Iris pigment epithelial cell (primary cell): ENCODE results near the gene PDX1.
"Not testable (repeated sequence)": the region's sequence is repeated elsewhere in the genome, so short reads cannot be mapped to it uniquely, and the experiment has no call there.

Experiments
- DNase-seq: peaks from one replicate; pipeline ENCODE4 v3.0.0-alpha.2; 2011; ENCODE audit warnings: low read depth

Gene PDX1

DNA sequence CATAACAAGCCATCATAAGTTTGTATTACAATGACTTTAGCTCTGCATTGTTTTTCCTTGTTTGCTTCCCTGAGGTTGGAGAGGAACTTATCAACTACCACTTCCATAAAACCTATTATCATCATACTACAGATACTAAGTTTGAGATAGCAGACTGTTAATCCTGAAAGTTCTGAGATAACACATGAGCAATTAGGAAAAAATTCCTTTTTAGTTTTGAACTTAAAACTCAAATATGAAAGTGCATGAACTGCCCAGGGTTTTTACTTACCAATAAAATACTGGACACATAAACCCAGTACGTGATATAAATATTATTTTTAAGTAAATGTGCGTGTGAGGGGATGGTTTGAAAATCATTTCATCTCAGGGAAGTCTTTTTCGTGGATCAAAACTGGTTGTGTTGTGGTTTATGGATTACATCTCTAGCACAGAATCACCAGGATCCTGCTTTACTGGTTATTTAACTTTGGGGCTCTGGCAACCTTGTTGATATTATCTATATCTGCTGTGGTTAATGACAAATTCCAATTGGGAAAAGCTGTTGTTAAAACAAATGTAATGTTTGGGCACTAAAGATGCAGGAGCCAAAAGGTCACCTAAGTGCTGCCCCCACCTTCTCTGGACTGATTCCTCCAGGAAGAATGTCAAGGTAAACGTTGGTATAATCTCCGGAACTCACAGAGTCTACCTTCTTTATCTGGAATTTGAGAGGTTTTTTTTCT, 36.9 kb downstream of the PDX1 start:
- no peak for DNase-seq

DNA sequence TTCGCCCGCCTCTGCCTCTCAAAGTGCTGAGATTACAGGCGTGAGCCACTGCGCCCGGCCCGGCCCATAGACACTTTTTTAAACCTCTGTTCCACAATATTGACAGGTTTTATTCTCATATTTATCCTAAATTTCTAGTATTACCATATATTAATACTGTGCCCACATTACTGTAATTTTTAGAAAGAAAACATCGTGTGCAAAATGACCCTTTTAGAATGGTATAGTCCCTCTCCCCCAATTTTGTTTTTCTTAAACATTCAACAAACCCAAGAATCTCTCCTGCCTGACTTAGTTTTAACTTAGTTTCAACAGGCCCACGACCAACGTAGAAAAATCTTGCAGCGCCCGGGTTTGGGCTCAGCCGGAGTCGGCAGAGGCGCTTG, 40.2 kb downstream of the PDX1 start:
- DNase-seq, result no peak

DNA sequence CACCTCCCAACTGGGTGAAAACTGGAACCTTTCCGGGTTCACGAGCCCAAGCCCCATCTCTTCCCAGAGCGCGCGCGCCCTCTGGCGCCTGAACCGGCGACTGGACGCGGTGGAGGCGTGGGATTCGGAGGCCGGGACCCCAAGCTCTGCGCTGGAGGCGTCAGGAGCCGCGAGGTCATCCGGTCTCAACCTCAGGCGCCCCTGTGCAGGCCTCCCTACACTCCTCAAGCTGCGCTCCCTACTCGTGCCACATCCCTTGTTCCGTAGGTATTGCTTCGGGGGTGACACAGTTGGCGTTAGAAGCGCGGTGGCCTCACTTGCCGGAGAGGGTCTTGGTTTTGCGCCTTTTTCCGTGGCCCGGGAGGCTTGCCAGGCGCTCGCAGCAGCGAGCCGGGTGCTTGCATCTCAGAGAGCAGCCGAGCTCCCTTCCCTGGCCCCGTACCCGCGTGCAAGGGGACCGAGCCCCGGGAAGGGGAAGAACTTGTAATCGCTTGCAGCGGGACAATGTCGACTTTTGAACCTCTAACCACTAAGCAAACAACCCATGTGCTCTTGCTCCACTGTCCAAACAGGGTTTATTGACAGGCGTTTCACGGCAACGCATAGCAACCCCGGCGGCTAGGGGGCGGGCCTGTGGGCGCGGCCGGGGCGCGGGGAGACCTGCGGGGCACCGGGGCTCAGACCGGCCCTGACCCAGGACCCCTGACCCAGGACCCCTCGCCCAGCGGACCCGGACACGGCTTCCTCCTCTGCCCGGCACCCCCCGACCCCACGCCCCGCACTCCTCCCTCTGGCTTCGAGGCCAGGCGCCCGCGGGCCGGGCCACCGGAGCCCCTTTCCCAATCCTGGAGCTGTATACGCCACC, 40.8 kb downstream of the PDX1 start:
- peak; percentile 41 for DNase-seq

DNA sequence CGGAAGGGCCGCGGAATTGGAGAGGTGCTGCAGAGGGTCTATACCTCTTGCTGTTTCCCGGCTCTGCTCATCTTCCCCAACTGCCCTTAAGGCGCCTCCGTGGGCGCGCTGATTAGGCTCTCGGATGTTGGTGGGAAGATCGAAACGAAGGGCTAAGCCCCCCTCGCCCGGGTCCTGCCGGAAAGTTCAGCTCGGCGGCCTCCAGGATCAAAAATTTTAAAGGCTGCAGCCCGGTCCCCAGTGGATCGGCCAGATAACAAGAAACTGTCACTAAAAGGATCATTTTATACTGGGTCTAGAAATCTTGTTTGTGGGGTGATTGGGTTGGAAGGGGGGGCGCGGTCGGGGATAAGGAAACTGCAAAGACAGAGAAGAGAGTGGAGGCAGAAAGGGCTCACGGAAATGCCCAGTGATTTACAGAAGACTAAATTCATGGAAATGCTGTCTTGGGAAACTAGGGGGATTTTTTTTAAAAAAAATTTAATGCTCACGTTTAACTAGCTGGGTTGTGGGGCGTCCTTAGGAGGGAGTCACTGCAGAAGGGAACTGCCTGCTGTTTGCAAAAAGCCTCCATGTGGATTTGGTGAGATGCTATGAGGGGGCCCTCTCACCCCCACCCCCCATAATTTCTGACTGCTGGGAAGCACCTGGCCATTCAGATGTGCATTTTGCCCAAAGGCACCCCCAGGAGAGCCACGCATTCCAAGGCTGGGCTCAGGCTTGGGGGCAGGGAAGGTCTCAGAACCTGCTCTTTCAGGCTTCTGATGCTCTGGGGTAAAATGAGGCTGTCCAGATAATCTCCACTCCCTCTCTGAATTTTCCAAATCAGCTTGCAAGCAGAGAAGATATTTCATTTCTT, 41.7 kb downstream of the PDX1 start:
- no peak for DNase-seq

DNA sequence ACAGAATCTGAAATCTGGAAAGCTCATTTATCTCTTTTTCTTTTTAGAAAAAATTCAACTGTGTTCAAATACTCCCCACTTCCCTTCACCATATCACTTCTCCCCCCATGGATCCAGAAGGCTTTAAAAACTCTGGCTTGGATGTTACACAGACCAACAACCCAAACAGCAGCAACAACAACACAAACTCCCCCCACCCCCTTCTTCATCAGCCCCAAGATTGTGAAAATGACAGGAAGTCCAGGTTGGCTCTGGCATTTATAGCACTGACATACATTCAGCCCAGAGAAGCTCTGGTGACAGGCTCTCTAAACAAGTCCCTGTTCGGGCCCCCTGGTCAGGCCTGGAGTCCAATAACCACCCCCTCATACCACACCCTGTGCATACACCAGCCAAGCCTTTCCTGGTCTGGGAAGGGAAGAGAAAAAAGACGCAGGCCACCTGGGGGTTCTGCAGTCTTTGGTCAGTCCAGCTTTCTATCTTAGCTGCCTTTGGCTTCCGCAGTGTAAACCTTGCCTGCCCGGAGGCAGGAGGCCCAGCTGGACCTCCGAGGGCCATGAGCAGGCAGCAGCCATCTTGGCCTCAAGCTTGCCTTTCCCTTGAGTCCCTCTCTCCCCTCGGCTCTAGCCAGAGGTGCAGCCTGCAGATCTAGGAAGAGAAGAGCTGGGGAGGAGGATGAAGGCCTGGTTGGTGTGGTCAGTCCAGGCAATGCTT, 42.5 kb downstream of the PDX1 start:
- DNase-seq, result no peak

DNA sequence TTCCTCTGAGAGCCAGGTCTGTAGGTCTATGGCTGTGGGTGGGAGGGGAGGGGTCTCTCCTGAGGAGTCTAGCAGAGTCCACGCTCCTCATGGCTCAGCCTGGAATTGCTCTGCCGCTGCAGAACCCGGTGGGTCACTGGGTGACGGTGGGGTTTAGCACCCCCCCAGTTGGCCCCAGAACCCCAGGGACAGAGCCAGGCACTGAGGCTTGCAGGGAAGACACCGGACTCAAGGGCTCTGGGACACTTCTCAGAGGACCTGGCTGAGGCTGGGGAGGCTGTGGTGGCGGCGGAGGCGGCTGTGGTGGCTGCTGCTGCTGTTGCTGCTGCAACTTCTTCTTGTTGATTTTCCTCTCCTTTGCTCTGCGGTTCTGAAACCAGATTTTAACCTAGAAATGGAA, 43.2 kb downstream of the PDX1 start:
- DNase-seq, result no peak

DNA sequence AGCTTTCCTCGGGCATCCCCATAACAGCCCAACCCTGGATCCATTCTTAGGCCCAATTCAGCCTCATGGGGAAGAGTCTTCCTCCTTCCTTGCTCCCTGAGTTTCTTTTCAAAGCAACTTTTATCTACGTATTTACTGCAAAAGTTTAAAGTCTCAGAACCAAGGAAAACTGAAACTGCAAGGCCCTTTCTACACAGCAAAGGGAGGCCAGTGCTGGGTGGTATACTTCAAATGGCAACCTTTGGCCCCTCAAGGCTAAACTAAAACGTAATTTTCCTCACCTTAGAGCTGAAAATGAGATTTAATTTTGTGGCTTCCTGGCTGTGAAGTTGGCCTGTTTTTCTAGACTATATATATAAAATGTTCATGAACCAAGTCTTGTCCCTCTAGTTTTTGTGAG, 43.7 kb downstream of the PDX1 start:
- no peak for DNase-seq

DNA sequence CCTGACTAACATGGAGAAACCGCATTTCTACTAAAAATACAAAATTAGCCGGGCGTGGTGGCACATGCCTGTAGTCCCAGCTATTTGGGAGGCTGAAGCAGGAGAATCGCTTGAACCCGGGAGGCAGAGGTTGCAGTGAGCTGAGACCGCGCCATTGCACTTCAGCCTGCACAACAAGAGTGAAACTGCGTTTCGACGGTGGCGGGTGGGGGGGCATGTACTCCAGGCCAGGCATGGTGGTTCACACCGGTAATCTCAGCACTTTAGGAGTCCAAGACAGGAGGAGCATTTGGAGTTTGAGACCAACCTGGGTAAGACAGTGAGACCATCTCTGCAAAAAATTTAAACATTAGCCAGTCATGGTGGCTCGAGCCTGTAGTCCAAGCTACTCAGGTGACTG, 44.4 kb downstream of the PDX1 start:
- not testable (repeated sequence) for DNase-seq

DNA sequence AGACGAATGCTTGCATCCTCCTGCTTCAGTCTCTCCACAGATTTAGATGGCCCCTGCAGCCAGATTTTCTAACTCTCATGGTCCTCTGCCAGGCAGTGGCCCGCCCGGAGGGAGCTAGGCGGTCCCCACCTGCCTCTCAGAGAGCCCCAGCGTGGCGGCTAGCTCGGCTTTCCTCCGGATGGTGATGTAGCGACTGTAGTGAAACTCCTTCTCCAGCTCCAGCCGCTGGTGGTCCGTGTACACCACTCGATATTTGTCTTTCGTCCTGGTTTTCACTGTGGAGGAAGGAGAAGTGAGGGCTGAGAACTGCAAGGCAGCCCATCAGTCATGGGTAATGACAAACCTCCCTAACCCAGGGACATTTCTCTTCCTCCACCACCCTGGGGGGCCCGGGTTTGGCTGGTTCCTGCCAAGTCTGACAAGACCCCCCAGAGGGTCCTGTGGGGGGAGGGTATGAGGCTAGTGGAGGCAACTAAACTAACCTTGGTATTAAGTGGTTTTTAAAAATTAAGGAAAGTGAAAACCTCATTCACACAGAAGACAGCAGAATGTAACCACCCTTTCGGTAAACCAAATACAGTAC, 45.0 kb downstream of the PDX1 start:
- no peak for DNase-seq

DNA sequence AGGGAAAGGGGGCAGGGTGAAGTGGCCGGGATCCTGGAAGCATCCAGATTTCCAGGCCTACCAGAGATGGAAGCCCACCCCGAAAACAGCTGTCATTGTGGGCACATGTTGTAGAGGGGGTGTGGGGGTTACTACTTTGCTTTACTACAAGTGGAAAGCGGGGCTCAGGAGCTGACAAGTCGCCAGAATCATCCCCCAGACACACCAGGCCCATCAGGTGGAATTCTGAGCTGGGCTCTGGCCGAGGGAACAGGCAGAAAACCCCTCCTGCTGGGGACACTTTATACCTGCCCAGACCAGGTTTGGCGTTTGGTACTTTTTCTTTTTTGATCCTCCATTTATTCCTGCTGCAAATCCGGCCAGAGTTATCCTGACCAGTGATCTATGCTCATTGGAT, 45.5 kb downstream of the PDX1 start:
- no peak for DNase-seq

DNA sequence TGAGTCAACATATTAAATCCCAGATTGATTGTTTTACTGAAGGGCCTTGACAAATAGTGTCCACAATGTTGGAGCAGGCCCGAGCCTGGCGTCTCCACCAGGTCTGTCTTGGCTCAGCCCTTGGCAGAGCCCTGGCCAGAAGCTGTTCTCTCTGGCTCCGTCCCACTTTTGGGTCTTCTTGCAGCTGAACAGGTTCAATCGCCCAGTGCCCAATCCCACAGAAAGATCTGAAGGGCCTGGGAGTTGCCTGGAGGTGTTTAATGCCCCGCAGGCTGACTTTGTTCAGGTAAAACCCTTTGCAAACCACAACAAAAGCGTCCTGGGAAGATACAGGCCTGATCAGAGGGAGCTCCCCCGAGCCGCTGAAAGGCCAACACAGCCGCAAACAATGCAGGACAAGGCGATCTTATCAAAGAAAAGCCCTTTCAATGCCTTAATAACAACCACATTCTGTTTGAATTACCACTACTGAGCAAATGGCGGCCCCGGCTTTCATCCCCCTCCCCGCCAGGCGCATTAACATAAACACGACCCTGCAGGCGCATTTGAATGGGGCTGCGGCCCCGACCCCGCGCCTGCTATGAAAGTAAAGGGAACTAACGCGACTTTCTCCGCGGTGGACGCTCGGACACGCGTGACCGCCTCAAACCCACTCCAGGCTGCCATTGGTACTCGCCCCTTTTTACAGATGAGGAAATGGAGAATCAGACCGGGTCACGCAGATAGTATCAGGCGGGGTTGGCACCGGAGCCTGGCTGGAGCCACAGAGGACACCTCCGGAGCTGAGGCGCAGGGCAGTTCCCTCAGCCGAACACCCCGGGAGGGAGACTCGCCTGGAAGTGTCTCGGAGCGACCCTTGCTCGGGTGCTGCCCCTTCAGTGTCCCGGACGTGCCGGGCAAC, 46.2 kb downstream of the PDX1 start:
- no peak for DNase-seq

DNA sequence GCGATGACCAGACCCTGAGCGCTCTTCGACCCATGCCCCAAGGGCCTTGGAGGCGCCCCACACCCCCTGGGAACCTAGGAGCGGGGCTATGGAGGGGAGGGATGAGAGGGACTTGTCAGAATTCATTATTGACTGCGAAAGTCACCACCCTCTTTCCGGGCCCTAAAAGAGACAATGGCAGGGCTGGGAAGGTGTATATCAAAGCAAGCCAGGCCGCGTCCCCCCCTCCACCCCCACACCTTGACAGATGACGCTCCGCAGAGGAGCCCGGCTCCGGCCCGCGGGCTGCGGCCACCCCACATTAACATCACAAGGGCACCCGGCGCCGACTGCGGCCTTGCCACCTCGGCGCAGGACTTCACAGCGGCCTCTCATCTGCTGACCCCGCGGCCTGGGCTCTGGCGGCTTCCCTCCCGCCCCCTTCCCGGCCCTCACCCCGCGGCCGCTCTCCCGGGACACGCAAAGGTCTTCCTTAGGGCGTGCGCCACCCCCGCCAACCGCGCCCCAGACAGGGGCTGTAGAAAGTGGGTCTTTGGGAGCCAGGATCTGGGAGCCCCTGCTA, 46.9 kb downstream of the PDX1 start:
- DNase-seq, result no peak

DNA sequence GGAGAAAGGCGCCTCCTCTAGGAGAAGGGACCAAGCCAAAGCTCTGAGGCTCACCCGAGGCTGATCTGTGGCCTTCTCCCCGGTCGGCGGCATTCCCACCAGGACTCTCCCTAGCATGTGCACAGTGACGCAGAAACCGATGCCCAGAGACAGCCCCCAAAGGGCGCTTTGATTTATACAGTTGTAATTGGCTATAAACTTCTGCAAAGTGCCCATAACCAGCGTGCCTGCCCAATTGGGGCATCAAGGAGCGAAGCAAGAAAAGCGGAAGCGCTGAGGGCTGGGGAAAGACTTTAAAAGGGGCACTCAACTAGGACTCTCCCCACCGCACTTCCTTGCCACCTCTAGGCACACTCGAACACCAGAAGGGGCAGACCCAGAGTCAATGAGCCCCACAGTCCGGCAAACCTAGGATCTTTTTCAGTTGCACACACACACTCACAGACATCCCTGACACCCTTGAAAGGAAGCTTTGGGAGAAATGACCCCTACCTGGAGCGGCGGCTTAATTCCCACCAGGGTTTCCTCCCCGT, 47.5 kb downstream of the PDX1 start:
- no peak for DNase-seq

DNA sequence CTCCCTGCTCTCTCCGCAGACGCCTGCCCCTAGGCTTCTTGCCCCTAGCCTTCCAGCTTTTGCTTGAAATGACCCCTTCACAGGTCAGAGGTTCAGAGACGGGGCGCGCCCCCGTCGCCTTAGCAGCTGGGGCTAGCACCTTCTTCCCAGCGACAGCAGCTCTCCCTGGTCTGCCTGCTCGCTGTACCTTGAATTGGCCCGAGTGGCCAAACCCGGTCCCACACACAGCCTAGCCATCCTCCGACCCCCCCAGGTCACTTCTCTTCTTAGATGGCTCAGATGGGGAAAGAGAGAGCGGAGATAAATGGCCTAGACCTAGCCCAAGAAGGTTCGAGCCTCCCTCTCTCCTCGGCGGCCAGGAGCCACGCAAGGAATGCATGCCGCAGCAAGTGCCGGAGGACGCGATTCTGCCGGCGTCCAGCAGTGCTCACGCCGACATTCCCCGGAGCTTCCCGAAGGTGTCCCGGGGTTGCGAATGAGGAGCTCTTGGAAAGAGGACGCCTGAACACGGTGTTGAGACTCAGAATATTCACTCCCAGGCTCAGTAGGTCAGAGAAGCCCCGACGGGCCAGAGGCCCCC, 48.0 kb downstream of the PDX1 start:
- DNase-seq, result no peak

DNA sequence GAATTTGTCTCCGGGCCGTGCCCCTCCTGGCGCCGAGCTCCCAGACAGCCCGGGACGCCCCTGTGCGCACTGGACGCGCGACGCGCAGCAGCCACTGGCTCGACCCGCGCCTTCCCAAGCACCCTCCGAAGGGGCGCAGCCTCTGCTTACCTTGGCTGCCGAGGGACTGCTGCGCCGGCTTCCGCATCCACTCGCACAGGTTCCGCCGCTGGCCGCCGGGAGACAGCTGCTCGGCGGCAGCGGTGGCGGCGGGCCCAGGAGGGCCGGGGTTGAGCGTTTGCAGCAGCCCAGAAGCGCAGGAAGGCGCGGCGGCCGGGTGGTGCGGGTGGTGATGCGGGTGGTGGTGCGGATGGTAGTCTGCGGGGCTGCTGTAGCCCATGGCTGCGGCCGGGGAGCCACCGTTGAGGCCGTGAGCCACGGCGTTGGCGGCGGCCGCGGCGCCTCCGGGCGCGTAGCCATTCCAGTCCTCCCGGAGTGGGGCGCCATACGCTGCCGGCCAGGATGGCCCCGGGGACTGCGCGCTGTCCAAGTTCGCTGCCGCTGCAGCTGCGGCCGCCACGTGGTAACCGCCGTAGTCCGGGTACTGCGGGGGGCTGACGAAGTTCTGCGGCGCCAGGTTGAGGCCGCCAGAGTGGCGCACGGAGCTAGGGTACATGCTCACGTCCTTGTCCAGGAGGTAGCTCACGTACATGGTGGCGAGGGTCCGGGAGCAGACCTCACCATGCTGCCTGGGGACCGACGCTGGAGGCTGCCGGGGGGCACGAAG, 48.7 kb downstream of the PDX1 start:
- no peak for DNase-seq

DNA sequence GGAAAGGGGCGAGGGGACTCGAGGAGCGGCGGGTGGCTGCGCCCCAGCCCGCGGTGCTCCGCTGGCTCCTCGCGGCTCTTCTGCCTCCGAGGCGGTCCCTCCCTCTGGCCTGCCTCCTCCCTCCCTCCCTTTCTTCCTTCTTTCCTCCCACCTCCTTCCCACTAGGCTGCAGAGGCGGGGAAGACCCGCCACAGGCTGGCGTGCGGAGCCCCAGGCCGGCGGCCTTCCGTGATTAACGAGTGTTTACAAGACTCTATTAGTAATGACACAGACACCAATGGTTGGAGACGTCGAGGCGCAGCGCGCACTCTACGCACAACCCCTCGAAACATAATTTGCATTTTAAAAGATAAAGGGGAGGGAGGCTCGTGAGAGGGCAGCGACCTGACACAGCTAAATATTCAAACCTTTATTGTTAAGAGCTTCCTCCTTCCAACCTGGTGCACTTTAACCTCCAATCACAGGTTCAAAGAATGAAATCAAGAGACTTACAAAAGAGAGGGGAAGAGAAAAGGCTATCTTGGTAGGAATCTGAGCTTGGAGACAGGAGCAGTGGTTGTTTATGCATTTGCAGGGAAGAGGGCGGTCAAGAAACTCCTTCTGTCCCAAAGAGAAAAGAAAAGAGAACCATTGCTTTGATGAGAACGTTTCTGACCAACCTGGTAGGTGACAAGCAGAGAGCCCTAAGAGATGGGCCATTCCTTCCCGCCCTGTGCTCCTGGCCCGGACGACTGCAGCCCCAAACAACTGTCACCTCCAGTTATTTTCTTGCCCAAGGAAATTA, 49.5 kb downstream of the PDX1 start, which contains the start of gene CDX2:
Gene CDX2 (minus strand): TSS at position 234 of the 784 bp plus-strand sequence. CDS start 309 bp downstream, outside the sequence.
- no peak for DNase-seq

DNA sequence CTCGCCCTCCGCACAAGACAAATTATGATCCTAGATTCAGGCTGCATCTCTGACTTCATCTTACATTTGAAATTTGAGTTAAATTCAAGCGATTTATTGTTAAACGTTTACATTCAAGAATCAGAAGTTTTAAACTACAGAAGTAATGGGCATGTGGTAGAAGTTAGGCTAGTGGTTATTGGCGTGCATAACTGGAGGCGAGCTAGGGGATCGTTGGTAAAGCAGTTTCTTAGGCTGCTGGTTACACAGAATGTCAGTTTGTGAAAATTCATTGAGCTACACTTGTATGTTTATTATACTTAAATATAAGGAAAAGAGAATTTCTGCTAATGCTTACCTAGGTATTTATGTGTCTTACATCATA, 50.0 kb downstream of the PDX1 start:
- DNase-seq, result no peak
